Mucosa of descending colon (tissue), 3 donors: ENCODE data around the gene ZNF18. TPM values are rescaled to one million over a fixed set of nuclear protein-coding genes. Genes with fewer than 3 reads are reported as not detected.

Experiments used
- ATAC-seq: fragments of 200-7000 bp; cut with Tn5 transposase; one replicate; pipeline ENCODE4 v1.9.1; 2020; ENCODE audit warnings: mild to moderate bottlenecking, moderate library complexity
- DNase-seq, 3 donors: peaks; one replicate each; pipeline ENCODE4 v3.0.0-alpha.2; 2020
- H3K36me3 ChIP-seq: fragments of 200-600 bp; one replicate; pipeline ENCODE4 v1.8.0; 2021; ENCODE audit warnings: low read depth, mild to moderate bottlenecking
- H3K4me1 ChIP-seq: fragments of 200-600 bp; one replicate; pipeline ENCODE4 v1.8.0; 2021; ENCODE audit warnings: low read depth, mild to moderate bottlenecking
- H3K4me3 ChIP-seq: fragments of 200-600 bp; one replicate; pipeline ENCODE4 v1.8.0; 2021; ENCODE audit warnings: mild to moderate bottlenecking
- H3K9me3 ChIP-seq: fragments of 200-600 bp; one replicate; pipeline ENCODE4 v1.8.0; 2021; ENCODE audit warnings: mild to moderate bottlenecking
- intact Hi-C, 2 donors: fragments of 100-400 bp; cut with DNase I in 1 of 2; cut with micrococcal nuclease in 1 of 2; formaldehyde crosslinking; loops; one replicate each; pipeline versions ENCODE4 v1.11.0 to v1.11.1; 2022; cut with DNase I, micrococcal nuclease
- total RNA-seq, 3 donors: library from RNA; stranded (reverse); fragmentation: NEBNext Ultra II Directional in 2 of 3; extraction: Animal tissue kit (Norgen Biotek cat#: 25700) in 2 of 3; gene quantifications; one replicate each; pipeline versions ENCODE4 v1.2.1 to v1.2.4, GENCODE V29; 2021 to 2023
- TF ChIP-seq, protein P1 (sequence below): fragments of 200-600 bp; IDR thresholded peaks from one replicate; pipeline ENCODE4 v1.8.0; 2022; ENCODE audit warnings: antibody characterized with exemption, mild to moderate bottlenecking
- donor health status: DM: no; HTN: no; CAD: no; lungs with moderate emphysema.
- donor health status: DM: no; HTN: no; CAD: no.
- donor health status: DM: no; HTN: yes; CAD: no.

ZNF18 gene
- total RNA-seq, 3 donors from 2014 or later: 7.1 to 9.4 (median 8.1) TPM

DNA sequence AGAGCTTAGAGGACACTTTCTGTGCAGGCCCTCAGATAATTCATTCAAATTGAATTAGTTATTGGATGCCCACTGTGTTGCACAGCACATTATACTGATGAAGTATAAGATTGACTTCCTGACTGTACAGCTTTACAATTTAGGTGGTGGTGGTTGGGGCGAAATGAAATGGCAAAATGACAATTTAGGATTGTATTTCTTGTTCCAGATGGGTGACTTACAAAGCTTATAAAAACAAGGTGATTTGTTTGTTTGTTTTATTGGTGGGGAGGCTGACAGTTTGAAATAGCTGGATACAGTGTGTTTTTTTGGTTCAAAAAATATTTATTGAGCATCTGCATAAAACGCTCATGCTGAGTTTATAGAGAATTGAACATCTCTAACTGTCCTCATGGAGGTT, 25.0 kb upstream of the ZNF18 start:
- TF ChIP-seq, protein P1, sequence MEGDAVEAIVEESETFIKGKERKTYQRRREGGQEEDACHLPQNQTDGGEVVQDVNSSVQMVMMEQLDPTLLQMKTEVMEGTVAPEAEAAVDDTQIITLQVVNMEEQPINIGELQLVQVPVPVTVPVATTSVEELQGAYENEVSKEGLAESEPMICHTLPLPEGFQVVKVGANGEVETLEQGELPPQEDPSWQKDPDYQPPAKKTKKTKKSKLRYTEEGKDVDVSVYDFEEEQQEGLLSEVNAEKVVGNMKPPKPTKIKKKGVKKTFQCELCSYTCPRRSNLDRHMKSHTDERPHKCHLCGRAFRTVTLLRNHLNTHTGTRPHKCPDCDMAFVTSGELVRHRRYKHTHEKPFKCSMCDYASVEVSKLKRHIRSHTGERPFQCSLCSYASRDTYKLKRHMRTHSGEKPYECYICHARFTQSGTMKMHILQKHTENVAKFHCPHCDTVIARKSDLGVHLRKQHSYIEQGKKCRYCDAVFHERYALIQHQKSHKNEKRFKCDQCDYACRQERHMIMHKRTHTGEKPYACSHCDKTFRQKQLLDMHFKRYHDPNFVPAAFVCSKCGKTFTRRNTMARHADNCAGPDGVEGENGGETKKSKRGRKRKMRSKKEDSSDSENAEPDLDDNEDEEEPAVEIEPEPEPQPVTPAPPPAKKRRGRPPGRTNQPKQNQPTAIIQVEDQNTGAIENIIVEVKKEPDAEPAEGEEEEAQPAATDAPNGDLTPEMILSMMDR: no peak
- ATAC-seq: no peak
- Histone ChIP-seq H3K4me3 (no peak overlapping the region), H3K9me3 (no peaks in the 10 kb centered on the region), H3K4me1 (peaks cover 13% of the 10 kb centered on the region), H3K36me3 (no peaks in the 10 kb centered on the region)
- intact Hi-C loops: no loop called here
- DNase-seq: no peak

DNA sequence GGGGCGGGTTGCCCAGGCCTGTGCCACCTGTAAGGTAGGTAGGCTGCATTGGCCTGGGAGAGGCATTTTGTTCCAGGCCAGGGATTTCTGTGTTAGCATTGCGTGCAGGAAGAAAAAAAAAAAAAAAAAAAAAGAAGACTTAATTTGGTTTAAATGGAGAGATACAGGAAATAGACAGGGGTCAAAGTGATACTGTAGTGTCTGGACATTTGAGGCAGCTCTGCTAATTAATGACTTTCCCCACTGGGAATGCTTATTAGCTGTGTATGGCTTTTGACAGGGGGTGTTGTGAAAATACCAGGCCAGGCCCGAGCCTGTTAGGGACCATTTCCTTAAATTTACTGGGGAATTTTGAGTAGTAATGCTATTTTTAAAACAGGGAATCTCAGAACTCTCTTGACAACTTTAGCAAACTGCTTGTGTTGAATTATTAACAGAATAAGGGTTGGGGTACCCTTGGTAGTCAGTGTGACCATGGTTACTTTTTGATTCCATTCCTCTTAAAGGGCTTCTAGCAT, 24.4 kb upstream of the ZNF18 start:
- H3K4me3 ChIP-seq: peak overlapping the region; percentile 98
- ATAC-seq (no peak), DNase-seq (no peak)
- peaks cover 13% of the 10 kb centered on the region for H3K4me1 ChIP-seq
- intact Hi-C loops: no loop called here
- TF ChIP-seq, protein P1: no peak
- no peaks in the 10 kb centered on the region for H3K36me3 ChIP-seq
- no peaks in the 10 kb centered on the region for H3K9me3 ChIP-seq

DNA sequence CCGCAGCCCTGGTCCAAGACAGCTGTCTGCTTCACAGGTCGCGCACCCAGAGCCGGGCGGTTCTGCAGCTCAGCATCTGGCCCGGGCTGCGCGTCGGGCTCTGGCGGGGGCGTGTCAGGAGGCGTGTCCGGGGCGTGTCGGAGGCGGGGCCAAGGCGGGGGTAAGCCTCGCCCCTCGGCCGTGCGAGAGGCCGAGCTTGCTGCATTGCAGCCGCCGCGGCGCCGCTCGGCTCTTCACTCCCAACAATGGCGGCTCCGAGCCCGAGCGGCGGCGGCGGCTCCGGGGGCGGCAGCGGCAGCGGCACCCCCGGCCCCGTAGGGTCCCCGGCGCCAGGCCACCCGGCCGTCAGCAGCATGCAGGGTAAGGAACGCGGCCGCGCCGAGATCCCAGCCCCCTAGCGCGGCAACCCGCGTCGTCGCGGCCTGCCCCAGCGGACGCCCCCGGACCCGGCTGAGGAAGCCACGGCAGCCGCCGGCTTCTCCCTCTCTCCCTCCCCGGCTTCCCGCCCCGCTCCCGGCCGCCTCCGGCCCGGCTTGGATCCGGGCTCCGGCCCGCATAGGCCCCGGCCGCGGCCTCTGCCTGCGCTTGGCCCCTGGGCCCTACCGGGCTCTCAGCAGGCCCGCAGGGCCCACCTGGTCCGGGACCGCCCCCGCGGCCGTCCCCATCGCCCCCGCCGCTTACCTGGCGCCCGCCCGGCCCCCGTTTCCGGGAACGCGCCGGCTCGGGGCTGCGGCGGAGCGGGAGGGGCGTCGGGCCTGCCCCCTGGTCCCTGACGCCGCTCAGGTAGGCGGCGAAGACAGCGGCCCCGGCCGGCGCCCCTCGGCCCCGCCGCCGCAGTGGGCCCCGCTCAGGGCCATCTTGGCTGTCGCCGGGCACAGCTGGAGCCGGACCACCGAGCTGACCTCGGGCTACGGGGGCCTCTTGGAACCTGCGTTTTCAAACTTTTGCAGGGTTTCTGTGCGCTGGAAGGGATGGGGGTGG, 23.7 kb upstream of the ZNF18 start, which contains the start of gene MAP2K4:
Gene MAP2K4 (plus strand): TSS at position 236 of the 981 bp plus-strand sequence. CDS start 10 bp downstream, at position 246.
- peak; percentile 100 for ATAC-seq
- intact Hi-C loops: no loop called here
- Histone ChIP-seq H3K9me3 (no peaks in the 10 kb centered on the region), H3K36me3 (no peaks in the 10 kb centered on the region), H3K4me3 (peak within 1 kb of the TSS; percentile 98), H3K4me1 (peaks cover 13% of the 10 kb centered on the region)
- TF ChIP-seq, protein P1: no peak
- peak; percentile 94 to 99 (median 95) for DNase-seq

DNA sequence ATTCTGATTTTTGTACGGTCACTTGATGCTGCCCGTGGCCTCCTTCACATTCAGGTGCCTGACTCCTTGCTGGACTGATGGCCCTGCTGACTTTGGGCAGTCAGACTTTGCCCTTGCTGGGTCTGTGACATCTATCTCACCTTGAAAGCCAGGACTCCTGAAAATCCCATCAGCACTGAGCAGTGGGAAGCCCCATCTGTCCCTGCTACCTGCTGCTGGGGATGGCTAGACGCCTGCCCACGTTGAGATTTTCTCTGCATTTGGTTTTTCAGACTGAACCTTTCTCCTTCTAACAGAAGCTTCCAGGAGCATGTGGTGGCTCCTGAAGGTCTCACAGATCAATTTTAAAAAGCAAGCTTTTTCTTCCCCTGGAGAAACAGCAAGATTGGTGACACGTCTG, 10.2 kb upstream of the ZNF18 start:
- no peaks in the 10 kb centered on the region for H3K4me1 ChIP-seq
- TF ChIP-seq, protein P1: no peak
- H3K9me3 ChIP-seq: no peaks in the 10 kb centered on the region
- H3K4me3 ChIP-seq: no peak overlapping the region
- ATAC-seq (no peak), DNase-seq (no peak)
- no peaks in the 10 kb centered on the region for H3K36me3 ChIP-seq
- intact Hi-C loops: no loop called here

GRCh38 chr17:11999696-12000095, 2.4 kb upstream of the ZNF18 start:
- TF ChIP-seq, protein P1: no peak
- intact Hi-C loops: no loop called here
- Histone ChIP-seq H3K9me3 (no peaks in the 10 kb centered on the region), H3K4me1 (peaks cover 11% of the 10 kb centered on the region), H3K36me3 (no peaks in the 10 kb centered on the region), H3K4me3 (no peak overlapping the region)
- DNase-seq (no peak), ATAC-seq (no peak)
